D721Med (cell line): Measurements from ENCODE around the gene OR2L8.
"Not testable (repeated sequence)": the region's sequence is repeated elsewhere in the genome, so short reads cannot be mapped to it uniquely, and the experiment has no call there.

Experiments used
- DNase-seq: peaks from one replicate; pipeline ENCODE4 v3.0.0; 2011; ENCODE audit warnings: low spot score; ENCODE audit not compliant: insufficient read length
- FAIRE-seq: peaks from 2 replicates; lab custom pipeline; 2011; peaks lifted over from hg19 to GRCh38; lab: Jason Lieb, UNC
- CTCF ChIP-seq: IDR thresholded peaks from 2 replicates; pipeline ENCODE4 v1.5.1; 2012; ENCODE audit warnings: mild to moderate bottlenecking, control low read depth; ENCODE audit not compliant: insufficient read depth; ENCODE audit errors: missing control alignments

The OR2L8 gene

GRCh38 chr1:247936965-247937734, 11.5 kb upstream of the OR2L8 start:
- not testable (repeated sequence) for FAIRE-seq

GRCh38 chr1:247942624-247943023, 6.0 kb upstream of the OR2L8 start:
- FAIRE-seq (no peak), DNase-seq (no peak)
- no peak for TF ChIP-seq CTCF

More at GRCh38 chr1:247936965-247937734, 11.5 kb upstream of the OR2L8 start:
- TF ChIP-seq CTCF = peak; percentile 97
- not testable (repeated sequence) for DNase-seq

GRCh38 chr1:247953408-247953807, 4.8 kb downstream of the OR2L8 start:
- TF ChIP-seq CTCF = no peak
- DNase-seq (no peak), FAIRE-seq (no peak)

GRCh38 chr1:247961791-247962190, 13.1 kb downstream of the OR2L8 start:
- TF ChIP-seq CTCF = no peak
- DNase-seq = no peak
- FAIRE-seq = no peak

- TF ChIP-seq CTCF = no peak
- DNase-seq = no peak
- FAIRE-seq = no peak
Observed at GRCh38 chr1:247962911-247963588, 14.4 kb downstream of the OR2L8 start.

- no peak for DNase-seq
- no peak for TF ChIP-seq CTCF
- FAIRE-seq = peak; percentile 29
Observed at GRCh38 chr1:247964933-247965332, 16.3 kb downstream of the OR2L8 start, which contains the start of gene OR2AK2. Gene OR2AK2 (plus strand): TSS chr1:247965233. CDS start chr1:247965377, 144 bp downstream.
